GM12878 (cell line): ENCODE measurements around the gene STKLD1. TPM values are rescaled to one million over a fixed set of nuclear protein-coding genes. Genes with fewer than 3 reads are reported as not detected.
A peak's percentile ranks its signal among the peaks of the same experiment; 100 is the strongest.

Source experiments
- ATAC-seq: fragments of 200-7000 bp; cut with Tn5 transposase; 3 replicates; pipeline ENCODE4 v1.9.1; 2020; ENCODE audit warnings: mild to moderate bottlenecking, moderate library complexity
- BruUV-seq: library from RNA; stranded (reverse); fragments of 400-500 nt; replicated peaks from 2 replicates; lab custom pipeline; 2021; lab: Mats Ljungman, UMichigan
- CTCF ChIA-PET: fragments of 300-600 bp; sonication (Branson Sonifier 250); formaldehyde crosslinking; extraction: SDS; loops from one replicate; lab custom pipeline; 2021; ENCODE audit warnings: inconsistent platforms; lab: Yijun Ruan, JAX
- POLR2A ChIA-PET: fragments of 350-600 bp; formaldehyde crosslinking; extraction: SDS; loops from one replicate; lab custom pipeline; 2021; ENCODE audit warnings: inconsistent platforms; lab: Charles Lee
- RAD21 ChIA-PET: fragments of 300-600 bp; sonication (Branson Sonifier 250); formaldehyde crosslinking; loops from one replicate; lab custom pipeline; 2023; ENCODE audit warnings: antibody characterized with exemption; ENCODE audit not compliant: unreplicated experiment; lab: Charles Lee
- SMC1A ChIA-PET: fragments of 300-600 bp; sonication (Branson Sonifier 250); formaldehyde crosslinking; loops from one replicate; lab custom pipeline; 2023; ENCODE audit not compliant: unreplicated experiment, uncharacterized antibody; lab: Charles Lee
- DNase-seq: peaks from one replicate; pipeline ENCODE4 v3.0.0-alpha.2; 2011; ENCODE audit warnings: low read depth, low spot score
- FAIRE-seq: peaks from 3 replicates; lab custom pipeline; 2011; peaks lifted over from hg19 to GRCh38; lab: Jason Lieb, UNC
- H2AFZ ChIP-seq: 2 replicates; pipeline ENCODE4 v1.6.0; 2011; ENCODE audit warnings: low read depth, low read length, control low read depth; ENCODE audit not compliant: control insufficient read depth
- H3K27ac ChIP-seq: 2 replicates; pipeline ENCODE4 v1.5.1; 2011; ENCODE audit warnings: control low read depth; ENCODE audit not compliant: control insufficient read depth, insufficient read depth
- H3K27me3 ChIP-seq, 2 experiments: replicated peaks in 1 of 2; 2 replicates each; pipeline versions ENCODE4 v1.6.0 to v1.6.1; 2011; ENCODE audit warnings: low read length in 1 of 2; ENCODE audit not compliant: control insufficient read depth in 2 of 2, insufficient read depth in 2 of 2
- H3K36me3 ChIP-seq, 2 experiments: 2 replicates each; pipeline ENCODE4 v1.5.1; 2011; ENCODE audit warnings: low read length in 1 of 2; ENCODE audit not compliant: control insufficient read depth in 2 of 2, insufficient read depth in 2 of 2
- H3K4me1 ChIP-seq: 2 replicates; pipeline ENCODE4 v1.6.1; 2011; ENCODE audit warnings: mild to moderate bottlenecking, low read length, moderate library complexity, mixed read lengths; ENCODE audit not compliant: control insufficient read depth, insufficient read depth
- H3K4me2 ChIP-seq: 2 replicates; pipeline ENCODE4 v1.6.0; 2011; ENCODE audit warnings: control low read depth; ENCODE audit not compliant: control insufficient read depth, insufficient read depth
- H3K4me3 ChIP-seq: fragments of 200-600 bp; sonication (generic); 2 replicates; pipeline ENCODE4 v1.5.1; 2016
- H3K79me2 ChIP-seq: 2 replicates; pipeline ENCODE4 v1.6.0; 2011; ENCODE audit warnings: low read length; ENCODE audit not compliant: control insufficient read depth, insufficient read depth
- H3K9ac ChIP-seq: 2 replicates; pipeline ENCODE4 v1.8.0; 2011; ENCODE audit warnings: low read length, control low read depth, mixed read lengths; ENCODE audit not compliant: control insufficient read depth, insufficient read depth
- H3K9me3 ChIP-seq: replicated peaks from 3 replicates; pipeline ENCODE4 v1.5.1; 2011; ENCODE audit warnings: mild to moderate bottlenecking, low read length; ENCODE audit not compliant: control insufficient read depth, insufficient read depth
- H4K20me1 ChIP-seq: 2 replicates; pipeline ENCODE4 v1.6.0; 2011; ENCODE audit not compliant: control insufficient read depth, insufficient read depth
- ATF7 ChIP-seq: fragments of 450-650 bp; IDR thresholded peaks from 2 replicates; pipeline ENCODE4 v1.6.1; 2016; ENCODE audit warnings: low read depth, mild to moderate bottlenecking
- JUNB ChIP-seq: IDR thresholded peaks from 2 replicates; pipeline ENCODE4 v1.6.1; 2016; ENCODE audit warnings: antibody characterized with exemption, mild to moderate bottlenecking
- NFXL1 ChIP-seq: fragments of 450-650 bp; IDR thresholded peaks from 2 replicates; pipeline ENCODE4 v1.6.1; 2017; ENCODE audit warnings: antibody characterized with exemption, mild to moderate bottlenecking, borderline replicate concordance
- PAX8 ChIP-seq: fragments of 450-650 bp; IDR thresholded peaks from 2 replicates; pipeline ENCODE4 v1.6.1; 2017; ENCODE audit warnings: mild to moderate bottlenecking, moderate library complexity
- POLR2AphosphoS5 ChIP-seq: IDR thresholded peaks from 2 replicates; pipeline ENCODE4 v1.6.1; 2011; ENCODE audit warnings: mild to moderate bottlenecking, low read length, inconsistent platforms
- RAD51 ChIP-seq: fragments of 450-650 bp; IDR thresholded peaks from 2 replicates; pipeline ENCODE4 v1.6.1; 2016; ENCODE audit warnings: moderate library complexity, mild to moderate bottlenecking, inconsistent platforms
- RCOR1 ChIP-seq: conservative IDR thresholded peaks from 2 replicates; pipeline ENCODE4 v1.6.1; 2012; ENCODE audit warnings: low read depth, low read length, improper control_type of control experiment
- ZZZ3 ChIP-seq: IDR thresholded peaks from 2 replicates; pipeline ENCODE4 v1.6.1; 2011; ENCODE audit warnings: low read depth; ENCODE audit not compliant: control insufficient read depth, insufficient read length
- WGBS: methylation state at CpG from one replicate; pipeline ENCODE4 v1.1.6; 2016; ENCODE audit warnings: low lambda C conversion rate; ENCODE audit not compliant: insufficient replicate concordance, insufficient coverage; ENCODE audit errors: missing lambda C conversion rate; 5-methylcytosine and 5-hydroxymethylcytosine counted together
- in situ Hi-C: fragments of 300-500 bp; cut with MboI; formaldehyde crosslinking; loops from 9 replicates; pipeline ENCODE4 v1.14.3; 2018; ENCODE audit warnings: mixed read lengths
- intact Hi-C: fragments of 100-400 bp; cut with micrococcal nuclease; formaldehyde crosslinking; loops from one replicate; pipeline ENCODE4 v1.14.2; 2022; ENCODE audit not compliant: unreplicated experiment
- polyA plus RNA-seq, 11 experiments: library from polyadenylated mRNA; depleted of rRNA in 4 of 11; unstranded in 6 of 11; stranded (reverse) in 5 of 11; fragments of >200 nt; fragmentation: Nextera tagmentation in 4 of 11; fragmentation: Illumina TruSeq in 1 of 11; extraction: Ambion mirVana in 4 of 11; extraction: Trizol in 1 of 11; gene quantifications; 1 replicate in 1 of 11; 2 replicates in 10 of 11; pipeline versions ENCODE4 v1.2.1 to v1.2.3, GENCODE V29; 2011 to 2016; ENCODE audit warnings: inconsistent platforms in 2 of 11, missing spikeins in 2 of 11, low read depth in 1 of 11
- total RNA-seq, 4 experiments: library from RNA; depleted of rRNA in 3 of 4; stranded (reverse); fragments of >200 nt in 3 of 4; fragmentation: Illumina TruSeq in 1 of 4; extraction: Trizol in 1 of 4; gene quantifications; 2 replicates each; pipeline versions ENCODE4 v1.2.1 to v1.2.3, GENCODE V29; 2013 to 2021

STKLD1 gene
- total and polyA plus RNA-seq, 10 of the 15 experiments (the other 5 are each of a cell fraction or from before 2014, with no cell fraction given): 0.07 to 0.40 (median 0.29) TPM; not detected in 4

GRCh38 chr9:133332381-133332730, 43.8 kb upstream of the STKLD1 start (continued):
- no peak for TF ChIP-seq RCOR1
- TF ChIP-seq, all 136 proteins: peak for 0

DNA sequence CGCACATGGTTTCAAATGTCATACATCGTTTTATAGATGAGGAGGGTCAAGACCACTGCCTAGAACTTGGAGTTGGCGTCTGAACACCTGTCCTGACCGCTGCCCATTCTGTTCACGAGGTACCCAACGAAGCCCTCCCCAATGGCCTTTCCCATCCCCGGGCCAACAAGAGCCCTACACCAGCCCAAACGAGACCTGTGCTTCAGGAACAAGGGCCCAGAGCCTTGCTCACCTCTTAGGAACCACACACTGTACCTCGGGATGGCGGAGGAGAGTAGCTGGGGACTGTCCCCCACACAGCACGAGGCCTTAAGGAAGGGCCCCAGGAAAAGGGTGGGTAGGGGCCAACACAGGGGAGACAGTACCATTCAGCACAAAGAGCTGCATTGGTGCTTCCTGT, 43.2 kb upstream of the STKLD1 start:
- intact Hi-C loops (no loop called here), in situ Hi-C loops (no loop called here)
- no peak overlapping the region for H3K9ac ChIP-seq
- H4K20me1 ChIP-seq: no peaks in the 10 kb centered on the region
- H3K27ac ChIP-seq: no peak overlapping the region
- ChIA-PET RAD21 (no interaction called here), POLR2A (no interaction called here), CTCF (no interaction called here), SMC1A (no interaction called here)
- H3K36me3 ChIP-seq: peaks cover 14 to 24% of the 10 kb centered on the region in 2 experiments; a peak in 3 of 4 replicates
- no TSS peak for BruUV-seq
- no peak for TF ChIP-seq PAX8
- peak; percentile 2; the same call in 1 of the 2 replicates for TF ChIP-seq POLR2AphosphoS5
- no peak overlapping the region for H3K4me3 ChIP-seq
- H2AFZ ChIP-seq: no peak overlapping the region
- DNase-seq (no peak), ATAC-seq (no peak), FAIRE-seq (no peak)
- no peaks in the 10 kb centered on the region for H3K9me3 ChIP-seq
- no peaks in the 10 kb centered on the region for H3K27me3 ChIP-seq
- WGBS: over 99% methylated on average over 11 of the region's 11 CpGs
- H3K79me2 ChIP-seq: peaks cover 30% of the 10 kb centered on the region
- no peak overlapping the region for H3K4me2 ChIP-seq
- H3K4me1 ChIP-seq: no peaks in the 10 kb centered on the region; the same call in 1 of the 2 replicates

- no TSS peak for BruUV-seq
- ChIA-PET CTCF (no interaction called here), RAD21 (no interaction called here), POLR2A (no interaction called here), SMC1A (no interaction called here)
- intact Hi-C loops (no loop called here), in situ Hi-C loops (no loop called here)
- Histone ChIP-seq H3K4me2 (no peak overlapping the region), H2AFZ (no peak overlapping the region), H3K79me2 (peaks cover 30% of the 10 kb centered on the region), H3K4me3 (no peak overlapping the region), H3K27me3 (no peaks in the 10 kb centered on the region), H3K4me1 (no peaks in the 10 kb centered on the region; the same call in 1 of the 2 replicates), H4K20me1 (no peaks in the 10 kb centered on the region), H3K9ac (no peak overlapping the region), H3K9me3 (no peaks in the 10 kb centered on the region), H3K36me3 (peaks cover 14 to 24% of the 10 kb centered on the region in 2 experiments; a peak in 3 of 4 replicates), H3K27ac (no peak overlapping the region)
- WGBS: 95% methylated on average over 10 of the region's 10 CpGs
- FAIRE-seq (no peak), ATAC-seq (no peak), DNase-seq (no peak)
- TF ChIP-seq RCOR1 (no peak), JUNB (no peak), ZZZ3 (no peak), ATF7 (no peak), RAD51 (no peak), NFXL1 (no peak)
These were observed 42.6 kb upstream of the STKLD1 start for GRCh38 chr9:133333566-133333965.
